OCI-LY1 (cell line): ENCODE results near the gene GPR149.

ENCODE experiments used
- H2AFZ ChIP-seq: fragments of 200-600 bp; sonication (generic), shearing (Covaris generic); 2 replicates; pipeline ENCODE4 v1.6.0; 2014; ENCODE audit warnings: antibody characterized with exemption, mild to moderate bottlenecking, low read length
- H3F3A ChIP-seq: fragments of 200-600 bp; sonication (generic), shearing (Covaris generic); 2 replicates; pipeline ENCODE4 v1.6.0; 2014; ENCODE audit warnings: mild to moderate bottlenecking, antibody characterized with exemption, low read length, moderate library complexity; ENCODE audit not compliant: insufficient read depth
- H3K27ac ChIP-seq: fragments of 200-600 bp; sonication (generic); 2 replicates; pipeline ENCODE4 v1.5.1; 2014; ENCODE audit warnings: low read length, mixed run types, mild to moderate bottlenecking, low read depth; ENCODE audit not compliant: poor library complexity, severe bottlenecking
- H3K27me3 ChIP-seq: fragments of 200-600 bp; sonication (generic); 2 replicates; pipeline ENCODE4 v1.6.0; 2014; ENCODE audit warnings: antibody characterized with exemption, mild to moderate bottlenecking, low read length, moderate library complexity; ENCODE audit not compliant: insufficient read depth
- H3K36me3 ChIP-seq: fragments of 200-600 bp; sonication (generic); 2 replicates; pipeline ENCODE4 v1.6.1; 2014; ENCODE audit warnings: mild to moderate bottlenecking, antibody characterized with exemption, low read length, moderate library complexity, mixed read lengths; ENCODE audit not compliant: insufficient read depth
- H3K4me1 ChIP-seq: fragments of 200-600 bp; sonication (generic); 2 replicates; pipeline ENCODE4 v1.5.1; 2014; ENCODE audit warnings: mild to moderate bottlenecking, low read length, moderate library complexity; ENCODE audit not compliant: insufficient read depth, severe bottlenecking
- H3K4me2 ChIP-seq: fragments of 200-600 bp; sonication (generic), shearing (Covaris generic); 2 replicates; pipeline ENCODE4 v1.6.1; 2014; ENCODE audit warnings: low read length
- H3K4me3 ChIP-seq: fragments of 200-600 bp; sonication (generic); 2 replicates; pipeline ENCODE4 v1.5.1; 2014; ENCODE audit warnings: low read length, low read depth, mild to moderate bottlenecking, mixed read lengths; ENCODE audit not compliant: poor library complexity, severe bottlenecking
- H3K79me2 ChIP-seq: fragments of 200-600 bp; shearing (Covaris generic); 2 replicates; pipeline ENCODE4 v1.6.1; 2016; ENCODE audit warnings: mixed run types, low read length, mixed read lengths; ENCODE audit not compliant: insufficient read depth
- H3K9ac ChIP-seq: fragments of 200-600 bp; sonication (generic), shearing (Covaris generic); 2 replicates; pipeline ENCODE4 v1.6.1; 2014; ENCODE audit warnings: mild to moderate bottlenecking, low read length, mixed read lengths
- H3K9me2 ChIP-seq: fragments of 200-600 bp; sonication (generic), shearing (Covaris generic); 2 replicates; pipeline ENCODE4 v1.6.1; 2014; ENCODE audit warnings: low read depth, mild to moderate bottlenecking, low read length, mixed read lengths
- H3K9me3 ChIP-seq: fragments of 200-600 bp; shearing (Covaris generic); 2 replicates; pipeline ENCODE4 v1.6.1; 2014; ENCODE audit warnings: low read length, mixed read lengths
- H4K20me1 ChIP-seq: fragments of 200-600 bp; sonication (generic), shearing (Covaris generic); 2 replicates; pipeline ENCODE4 v1.6.0; 2016; ENCODE audit warnings: mild to moderate bottlenecking, low read length; ENCODE audit not compliant: insufficient read depth
- CTCF ChIP-seq: fragments of 200-600 bp; sonication (generic), shearing (Covaris generic); IDR thresholded peaks from 2 replicates; pipeline ENCODE4 v1.5.1; 2017; ENCODE audit warnings: mild to moderate bottlenecking, antibody characterized with exemption, low read length, moderate library complexity, mixed read lengths
- EZH2 ChIP-seq: fragments of 200-600 bp; sonication (generic), shearing (Covaris generic); IDR thresholded peaks from 2 replicates; pipeline ENCODE4 v1.8.0; 2017; ENCODE audit warnings: borderline replicate concordance, mixed run types, mild to moderate bottlenecking, antibody characterized with exemption, low read length, moderate library complexity, mixed read lengths

Gene GPR149

GRCh38 chr3:154323891-154324738, 105.9 kb downstream of the GPR149 start, which contains the start of gene DHX36:
DHX36 (minus strand) TSS chr3:154324487; CDS start chr3:154324416, 71 bp downstream.
- Histone ChIP-seq H3K36me3 (peaks cover 38% of the 10 kb centered on the region), H3K4me3 (peak within 1 kb of the TSS; percentile 84), H3K79me2 (peaks cover 50% of the 10 kb centered on the region), H3K9me2 (no peaks in the 10 kb centered on the region), H3K4me1 (peaks cover 50% of the 10 kb centered on the region), H2AFZ (peak within 1 kb of the TSS; percentile 44), H3K27me3 (no peaks in the 10 kb centered on the region), H3K9ac (peak within 1 kb of the TSS; percentile 83), H3K4me2 (peak within 1 kb of the TSS; percentile 78), H4K20me1 (no peaks in the 10 kb centered on the region), H3K27ac (peak within 1 kb of the TSS; percentile 60), H3K9me3 (peaks cover 7% of the 10 kb centered on the region; the same call in 1 of the 2 replicates), H3F3A (no peaks in the 10 kb centered on the region)
- TF ChIP-seq CTCF (no peak), EZH2 (no peak)

- peaks cover 95% of the 10 kb centered on the region for H3K36me3 ChIP-seq
- TF ChIP-seq EZH2 (no peak), CTCF (no peak)
- no peak overlapping the region for H3K9ac ChIP-seq
Measured at GRCh38 chr3:154316974-154317767, 112.8 kb downstream of the GPR149 start.

GRCh38 chr3:154314152-154314551, 115.8 kb downstream of the GPR149 start:
- no peak overlapping the region for H3K4me2 ChIP-seq
- H3K9me3 ChIP-seq: no peaks in the 10 kb centered on the region
- H3K27me3 ChIP-seq: no peaks in the 10 kb centered on the region
- peaks cover 88% of the 10 kb centered on the region for H3K36me3 ChIP-seq
- H3K4me3 ChIP-seq: no peak overlapping the region
- H2AFZ ChIP-seq: no peak overlapping the region
- H3K27ac ChIP-seq: no peak overlapping the region
- H3K79me2 ChIP-seq: peaks cover 41% of the 10 kb centered on the region
- H3F3A ChIP-seq: no peaks in the 10 kb centered on the region
- peak; percentile 10; the same call in 1 of the 2 replicates for TF ChIP-seq CTCF
- no peak for TF ChIP-seq EZH2
- H3K9ac ChIP-seq: no peak overlapping the region
- H3K4me1 ChIP-seq: peaks cover 9% of the 10 kb centered on the region
- peaks cover 5% of the 10 kb centered on the region; the same call in 1 of the 2 replicates for H4K20me1 ChIP-seq
- H3K9me2 ChIP-seq: no peaks in the 10 kb centered on the region

More at GRCh38 chr3:154316974-154317767, 112.8 kb downstream of the GPR149 start:
- Histone ChIP-seq H3K27me3 (no peaks in the 10 kb centered on the region), H3F3A (no peaks in the 10 kb centered on the region), H4K20me1 (peaks cover 5% of the 10 kb centered on the region; the same call in 1 of the 2 replicates), H3K9me2 (no peaks in the 10 kb centered on the region), H3K4me1 (peaks cover 38% of the 10 kb centered on the region), H2AFZ (no peak overlapping the region), H3K4me3 (no peak overlapping the region), H3K27ac (no peak overlapping the region), H3K4me2 (no peak overlapping the region), H3K9me3 (peaks cover 4% of the 10 kb centered on the region; the same call in 1 of the 2 replicates), H3K79me2 (peaks cover 71% of the 10 kb centered on the region)
